Islet of Langerhans (tissue), 1 donor: ENCODE measurements around the gene UBE3B.

Experiments
- FAIRE-seq: peaks from one replicate; lab custom pipeline; 2011; peaks lifted over from hg19 to GRCh38; lab: Jason Lieb, UNC

Gene UBE3B

GRCh38 chr12:109555431-109556315 lies 78.2 kb downstream of the UBE3B start:
- no peak for FAIRE-seq

GRCh38 chr12:109557200-109557599 lies 79.8 kb downstream of the UBE3B start:
- no peak for FAIRE-seq

- FAIRE-seq, result no peak
Measured at GRCh38 chr12:109557805-109558204, 80.4 kb downstream of the UBE3B start.

- FAIRE-seq, result no peak
Measured at GRCh38 chr12:109558374-109559199, 81.2 kb downstream of the UBE3B start.

- no peak for FAIRE-seq
Measured at GRCh38 chr12:109559200-109559505, 81.7 kb downstream of the UBE3B start.

GRCh38 chr12:109559601-109560000 lies 82.2 kb downstream of the UBE3B start:
- no peak for FAIRE-seq

GRCh38 chr12:109560867-109561710 lies 83.7 kb downstream of the UBE3B start:
- no peak for FAIRE-seq

GRCh38 chr12:109561711-109562030 lies 84.2 kb downstream of the UBE3B start:
- no peak for FAIRE-seq

- FAIRE-seq, result no peak
Measured at GRCh38 chr12:109562871-109563270, 85.4 kb downstream of the UBE3B start.

- no peak for FAIRE-seq
Measured at GRCh38 chr12:109563291-109564284, 86.2 kb downstream of the UBE3B start.

- FAIRE-seq, result no peak
Measured at GRCh38 chr12:109566424-109566823, 89.0 kb downstream of the UBE3B start.

- FAIRE-seq, result no peak
Measured at GRCh38 chr12:109567296-109567695, 89.9 kb downstream of the UBE3B start.

GRCh38 chr12:109567967-109568366 lies 90.5 kb downstream of the UBE3B start:
- FAIRE-seq, result no peak

- FAIRE-seq, result no peak
Measured at GRCh38 chr12:109568486-109568885, 91.1 kb downstream of the UBE3B start.

- no peak for FAIRE-seq
Measured at GRCh38 chr12:109571773-109572505, 94.5 kb downstream of the UBE3B start.

- no peak for FAIRE-seq
Measured at GRCh38 chr12:109572506-109572845, 95.0 kb downstream of the UBE3B start.

- FAIRE-seq, result peak; percentile 60
Measured at GRCh38 chr12:109573029-109573913, 95.8 kb downstream of the UBE3B start, which contains the start of the genes MMAB and MVK. MMAB (minus strand) TSS chr12:109573504; CDS start chr12:109573480, 24 bp downstream. MVK (plus strand) TSS chr12:109573794; CDS start chr12:109574823, 1,029 bp downstream.

- no peak for FAIRE-seq
Measured at GRCh38 chr12:109573914-109574244, 96.4 kb downstream of the UBE3B start.

GRCh38 chr12:109575683-109576082 lies 98.2 kb downstream of the UBE3B start:
- no peak for FAIRE-seq

- no peak for FAIRE-seq
Measured at GRCh38 chr12:109577311-109577710, 99.9 kb downstream of the UBE3B start.
